NCI-H187 (cell line): ENCODE measurements around the gene FBXW7.
"Not testable (repeated sequence)": the region's sequence is repeated elsewhere in the genome, so short reads cannot be mapped to it uniquely, and the experiment has no call there.

Experiments used
- DNase-seq, 2 experiments: peaks; one replicate each; lab custom pipeline; 2025; lab: John Stamatoyannopoulos, UW

Gene FBXW7

DNA sequence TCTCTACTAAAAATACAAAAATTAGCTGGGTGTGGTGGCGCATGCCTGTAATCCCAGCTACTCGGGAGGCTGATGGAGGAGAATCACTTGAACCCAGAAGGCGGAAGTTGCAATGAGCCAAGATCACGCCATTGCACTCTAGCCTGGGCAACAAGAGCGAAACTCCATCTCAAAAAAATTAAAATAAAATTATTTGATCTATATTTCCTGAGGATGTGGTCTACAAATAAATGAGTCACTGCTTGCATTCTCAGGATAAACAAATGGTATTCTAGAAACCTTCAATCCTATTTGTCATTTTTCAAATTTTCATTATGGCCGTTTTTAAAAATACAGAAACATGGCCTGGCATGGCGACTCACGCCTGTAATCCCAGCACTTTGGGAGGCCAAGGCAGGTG is 8.6 kb upstream of the FBXW7 start:
- DNase-seq: not testable (repeated sequence)

DNA sequence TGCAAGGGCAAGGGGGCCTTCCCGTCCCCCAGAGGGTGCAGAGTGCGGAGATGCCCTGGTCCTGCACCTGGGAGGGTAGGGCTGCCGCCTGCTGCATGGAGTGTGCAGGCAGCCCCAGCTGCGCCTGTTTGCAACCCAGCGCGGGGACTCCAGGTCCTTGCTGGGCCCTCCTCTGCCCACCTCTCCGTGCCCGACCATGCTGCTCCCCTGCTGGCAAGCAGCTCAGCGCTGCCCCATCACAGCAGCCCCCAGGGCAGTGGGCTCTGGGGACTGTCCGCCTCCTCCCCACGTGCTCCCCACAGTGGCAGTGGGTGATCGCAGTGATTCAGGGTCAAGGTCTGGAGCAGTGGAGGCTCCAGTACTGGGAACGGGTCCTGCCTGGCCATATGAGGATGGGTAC is 5.0 kb upstream of the FBXW7 start:
- DNase-seq: no peak

DNA sequence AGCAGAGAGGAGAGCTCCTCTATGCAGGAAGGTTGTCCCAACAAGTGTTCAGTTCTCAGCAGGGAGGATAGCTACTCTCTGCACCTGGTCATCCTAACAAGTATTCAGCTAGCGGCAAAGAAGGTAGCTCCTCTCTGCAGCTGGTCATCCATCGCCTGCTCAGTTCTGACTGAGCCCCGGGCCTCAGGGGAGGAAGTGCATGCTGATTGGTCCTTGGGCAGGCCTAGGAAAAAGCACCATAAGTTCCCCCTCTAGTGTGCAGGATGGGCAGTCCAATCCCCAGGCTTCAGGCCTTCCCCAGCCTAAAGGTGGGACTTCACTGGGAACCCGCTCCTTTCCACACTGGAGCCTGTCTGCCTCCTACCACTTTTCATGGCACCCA is 4.4 kb upstream of the FBXW7 start:
- no peak for DNase-seq

DNA sequence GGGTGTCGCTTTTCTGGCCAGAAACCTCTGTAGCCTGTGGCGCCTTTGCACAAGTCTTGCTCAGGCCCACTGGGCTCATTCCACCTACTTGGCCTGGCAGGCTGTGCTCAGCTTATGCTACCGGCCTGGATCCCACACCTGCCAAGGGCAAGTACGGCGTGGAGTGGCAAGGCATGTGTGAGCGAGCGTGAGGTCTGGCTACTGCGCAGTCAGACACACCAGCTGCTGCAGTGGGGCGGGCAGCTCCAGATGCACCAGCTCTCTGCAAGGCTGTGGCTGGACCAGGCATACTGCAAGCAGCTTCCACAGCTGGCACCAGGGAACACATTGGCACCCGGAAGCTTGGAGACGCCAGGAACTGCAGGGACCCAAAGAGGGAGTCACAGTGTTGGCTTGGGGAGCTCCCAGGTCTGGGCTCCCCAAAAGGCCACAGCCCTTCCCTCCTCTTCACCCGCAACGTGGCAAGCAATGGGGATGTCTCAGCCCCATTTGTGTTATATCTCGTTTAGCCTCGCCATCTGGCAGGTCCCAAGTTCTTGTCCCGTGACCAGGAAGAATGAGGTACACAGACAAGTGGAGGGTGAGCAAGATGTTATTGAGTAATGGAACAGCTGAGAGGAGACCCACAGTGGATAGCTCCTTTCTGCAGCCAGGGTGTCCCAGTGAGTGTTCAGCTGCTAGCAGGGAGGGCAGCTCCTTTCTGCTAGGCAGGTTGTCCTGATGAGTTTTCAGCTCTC is 3.8 kb upstream of the FBXW7 start:
- DNase-seq: no peak

DNA sequence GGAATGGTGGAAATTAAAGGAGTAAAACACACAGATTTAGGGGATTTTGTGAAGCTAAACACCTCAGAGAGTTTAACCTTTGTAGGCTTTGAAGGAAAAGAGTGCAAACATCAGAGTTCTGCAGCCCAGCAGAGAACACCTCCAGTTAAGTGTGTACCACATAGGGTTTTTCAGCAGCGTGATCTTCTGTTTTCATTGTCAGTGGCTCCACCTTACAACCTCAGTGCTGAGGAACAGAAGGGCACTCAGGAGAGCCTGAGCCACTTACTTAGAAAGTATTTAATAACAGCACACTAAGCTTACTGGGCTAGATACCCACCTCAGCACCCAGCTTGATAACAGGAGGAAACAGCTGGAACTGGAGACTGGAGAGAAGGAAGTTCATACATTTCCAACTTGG is 2.0 kb upstream of the FBXW7 start:
- DNase-seq: no peak

DNA sequence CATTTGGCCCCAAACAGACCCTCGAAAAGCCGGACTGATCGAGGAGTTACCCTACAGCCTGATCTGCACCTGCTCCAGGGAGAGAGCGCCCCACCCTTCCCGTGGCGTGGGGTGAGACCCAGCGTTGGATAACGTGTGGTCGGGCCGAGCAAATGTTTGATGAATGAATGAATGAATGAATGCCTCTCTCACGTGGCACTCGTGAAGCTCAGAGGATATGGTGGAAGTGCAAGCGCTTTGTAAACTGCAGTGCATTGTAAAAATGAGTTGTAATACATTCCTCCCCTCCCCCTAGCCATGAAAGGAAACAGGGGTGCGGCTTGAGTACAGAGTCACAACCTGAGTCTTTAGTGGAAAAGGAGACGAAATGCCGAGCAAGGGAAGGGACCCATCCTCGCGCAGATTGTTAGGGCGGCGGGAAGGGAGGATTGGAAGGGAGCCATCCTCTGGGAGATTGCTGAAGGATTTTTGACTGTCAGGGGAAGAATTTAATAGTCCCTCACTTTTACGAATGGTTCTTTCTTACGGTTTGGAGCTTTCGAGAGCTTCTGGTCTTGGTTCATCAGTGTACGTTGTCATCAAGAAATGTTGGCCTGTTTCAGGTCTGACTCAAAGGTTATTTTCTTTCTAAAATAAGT is 772 bp upstream of the FBXW7 start:
- DNase-seq: peak in 1 of 2 experiments; percentile 37

DNA sequence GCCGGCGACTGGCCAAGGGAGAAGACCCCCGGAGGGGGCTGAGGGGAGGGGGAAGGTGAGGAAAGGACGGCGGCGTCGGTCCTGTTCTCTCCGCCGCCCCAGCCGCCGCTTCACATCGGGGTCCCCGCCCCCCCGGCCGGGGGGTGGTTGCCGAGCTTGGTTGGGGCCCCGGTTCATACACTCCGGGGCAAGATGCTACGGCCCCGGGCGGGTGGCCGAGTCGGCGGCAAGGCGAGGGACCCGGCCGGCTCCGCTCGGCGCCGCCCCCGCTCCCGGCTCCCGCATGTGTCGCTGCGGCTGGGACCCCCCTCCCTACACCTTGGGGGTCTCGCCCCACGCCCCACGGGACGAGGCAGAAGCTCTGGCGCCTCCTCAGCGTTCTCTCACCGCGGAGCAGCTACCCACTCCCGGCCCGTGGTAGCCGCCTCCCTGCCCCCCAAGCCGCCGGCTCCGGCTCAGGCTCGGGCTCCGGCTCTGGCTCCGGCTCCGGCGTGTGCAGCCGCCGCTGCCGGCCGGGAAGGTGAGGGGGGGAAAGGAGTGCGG is 461 bp downstream of the FBXW7 start:
- DNase-seq: no peak

DNA sequence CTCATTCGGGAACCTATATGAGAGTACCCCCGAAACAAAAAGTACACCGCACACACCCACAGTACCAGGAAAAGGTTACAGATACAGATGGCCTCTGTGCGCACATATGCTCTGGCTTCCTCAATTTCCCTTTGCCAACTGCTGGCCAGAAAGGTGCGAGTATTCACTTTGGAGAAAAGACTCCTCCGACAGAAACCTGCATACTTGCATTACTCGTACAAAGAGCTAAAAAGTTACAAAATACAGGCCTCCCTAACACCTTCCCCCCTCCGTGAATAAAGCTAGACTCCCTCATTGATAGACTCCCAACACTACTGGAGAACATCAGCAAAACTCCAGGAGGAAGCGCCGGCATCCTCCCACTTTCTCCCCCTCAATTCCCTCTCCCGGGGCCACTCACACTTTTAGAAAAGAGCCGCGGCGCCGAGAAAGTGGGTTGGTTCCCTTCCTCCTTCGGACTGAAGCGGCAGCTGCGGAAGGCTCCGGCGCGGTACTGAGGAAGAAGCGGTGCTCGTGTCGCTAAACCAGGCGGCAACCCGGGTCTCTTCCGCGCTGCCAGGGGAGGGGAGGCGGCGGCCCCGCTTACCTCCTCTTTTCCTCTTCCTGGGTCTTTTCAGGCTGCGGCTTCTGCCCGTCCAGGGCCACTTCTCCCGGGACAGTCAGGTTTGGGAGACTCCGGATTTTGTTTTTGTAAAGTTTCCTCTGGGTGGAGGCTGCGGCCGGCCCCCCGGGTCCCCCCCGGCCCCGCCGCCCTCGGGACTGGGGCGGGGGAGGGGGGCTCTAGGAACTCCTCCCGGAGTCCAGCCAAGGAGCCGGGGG is 1.1 kb downstream of the FBXW7 start:
- DNase-seq: no peak

DNA sequence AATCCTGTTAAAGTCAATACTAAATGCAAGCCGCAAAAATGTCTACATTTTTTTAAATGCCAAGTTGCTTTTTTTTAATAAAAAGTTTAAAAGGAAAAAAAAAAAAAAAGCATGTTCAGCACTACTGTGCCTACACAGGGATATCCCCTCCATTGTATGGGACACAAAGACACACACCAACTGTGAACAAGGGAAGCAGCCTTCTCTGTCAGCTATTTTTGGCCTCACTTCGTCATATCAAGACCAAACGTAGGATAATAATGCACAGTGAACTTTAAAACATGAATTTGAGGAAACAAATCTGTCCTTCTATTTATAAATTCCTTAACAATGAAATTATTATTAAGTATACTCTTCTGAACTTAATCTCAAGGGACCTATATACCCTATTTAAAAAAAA is 4.4 kb downstream of the FBXW7 start:
- no peak for DNase-seq

DNA sequence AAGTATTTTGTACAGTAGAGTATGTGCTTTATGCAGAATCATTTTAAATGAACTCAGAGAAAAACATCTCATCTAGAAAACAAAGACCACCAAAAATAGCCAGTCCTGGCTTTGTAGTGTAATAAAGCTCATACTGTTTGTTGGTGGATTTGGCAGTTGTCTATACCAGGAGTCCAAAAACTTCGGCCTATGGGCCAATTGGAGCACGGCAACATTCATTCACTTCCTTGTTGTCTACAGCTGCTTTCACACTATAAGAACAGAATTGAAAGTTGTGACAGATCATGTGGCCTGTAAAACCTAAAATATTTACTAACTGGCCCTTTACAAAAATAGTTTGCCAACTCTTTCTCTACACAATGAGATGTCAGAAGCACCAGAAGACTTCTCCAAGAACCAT is 5.3 kb downstream of the FBXW7 start:
- DNase-seq: no peak

DNA sequence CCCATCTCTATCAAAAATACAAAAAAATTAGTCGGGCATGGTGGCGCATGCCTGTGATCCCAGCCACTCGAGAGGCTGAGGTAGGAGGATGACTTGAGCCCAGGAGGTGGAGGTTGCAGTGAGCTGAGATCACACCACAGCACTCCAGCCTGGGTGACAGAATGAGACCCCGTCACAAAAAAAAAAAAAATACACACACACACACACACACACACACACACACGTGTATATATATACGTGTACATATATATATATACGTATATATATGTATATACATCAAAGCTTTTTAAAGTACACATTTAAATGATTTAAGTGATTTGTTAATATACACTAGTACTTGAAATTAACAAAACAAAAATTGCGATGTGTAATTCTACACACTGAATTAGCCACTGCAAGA is 6.0 kb downstream of the FBXW7 start:
- no peak for DNase-seq

DNA sequence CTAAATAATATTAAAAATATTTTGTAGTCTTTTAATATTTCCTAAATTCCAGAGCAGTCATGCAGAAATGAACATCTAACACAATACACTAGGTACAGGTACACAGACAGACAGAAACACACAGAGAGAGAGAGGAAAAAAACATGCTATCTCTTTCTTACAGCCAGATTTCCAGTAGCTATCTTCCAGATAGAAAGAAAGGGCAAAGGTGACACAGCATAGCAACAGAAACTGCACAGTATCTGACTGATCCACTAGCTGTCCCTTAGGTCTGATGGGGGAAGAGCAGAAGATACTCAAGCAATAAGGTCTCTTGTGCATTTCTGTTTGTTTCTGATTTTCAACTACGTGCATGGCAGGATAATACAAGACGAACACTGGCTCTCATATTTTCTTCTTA is 7.8 kb downstream of the FBXW7 start:
- DNase-seq: no peak

DNA sequence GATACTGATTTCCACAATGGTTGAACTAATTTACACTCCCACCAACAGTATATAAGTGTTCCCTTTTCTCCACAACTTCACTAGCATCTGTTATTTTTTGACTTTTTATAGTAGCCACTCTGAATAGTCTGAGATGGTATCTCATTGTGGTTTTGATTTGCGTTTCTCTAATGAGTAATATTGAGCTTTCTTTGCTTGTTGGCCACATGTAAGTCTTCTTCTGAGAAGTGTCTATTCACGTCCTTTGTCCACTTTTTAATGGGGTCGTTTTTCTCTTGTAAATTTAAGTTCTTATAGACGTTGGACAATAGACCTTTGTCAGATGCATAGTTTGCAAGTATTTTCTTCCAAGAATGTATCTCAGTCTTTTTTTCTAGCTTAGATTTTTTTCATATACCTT is 10.0 kb downstream of the FBXW7 start:
- DNase-seq: no peak

DNA sequence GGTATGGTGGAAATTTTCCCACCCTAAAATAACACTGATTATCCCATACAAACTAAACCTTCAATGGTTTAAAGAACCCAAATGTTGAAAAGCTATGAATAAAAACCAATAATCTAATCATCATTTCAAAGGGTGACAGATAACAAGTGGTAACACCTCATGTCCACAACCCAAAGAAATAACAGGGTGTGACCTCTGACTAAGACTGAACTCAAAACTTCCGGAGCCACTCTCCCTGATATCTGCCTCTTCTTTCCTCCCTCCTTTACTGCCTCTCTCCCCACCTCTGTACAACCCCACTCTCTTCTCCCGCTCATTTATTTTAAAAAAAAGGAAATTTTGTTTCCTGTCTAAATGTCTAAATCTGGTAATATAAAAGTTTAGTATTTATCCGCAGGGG is 11.5 kb downstream of the FBXW7 start:
- DNase-seq: no peak

DNA sequence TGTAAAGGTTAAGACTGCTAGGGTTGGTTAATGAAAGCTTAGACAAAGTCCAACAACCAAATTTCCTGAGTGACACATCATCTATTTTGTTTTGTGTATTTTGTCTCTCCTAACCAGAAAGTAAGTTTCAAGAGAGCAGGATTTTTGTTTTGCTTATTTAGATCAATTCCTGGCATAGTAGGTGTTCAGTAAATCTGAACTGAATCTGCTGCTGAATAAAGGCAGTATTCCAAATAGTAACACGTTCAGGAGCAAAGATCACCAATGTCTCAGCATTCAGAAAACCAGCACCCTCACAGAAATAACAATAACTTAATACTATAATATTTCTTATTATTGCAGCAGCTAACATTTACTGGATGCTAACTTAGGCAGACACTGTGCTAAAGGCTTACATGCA is 12.2 kb downstream of the FBXW7 start:
- no peak for DNase-seq

DNA sequence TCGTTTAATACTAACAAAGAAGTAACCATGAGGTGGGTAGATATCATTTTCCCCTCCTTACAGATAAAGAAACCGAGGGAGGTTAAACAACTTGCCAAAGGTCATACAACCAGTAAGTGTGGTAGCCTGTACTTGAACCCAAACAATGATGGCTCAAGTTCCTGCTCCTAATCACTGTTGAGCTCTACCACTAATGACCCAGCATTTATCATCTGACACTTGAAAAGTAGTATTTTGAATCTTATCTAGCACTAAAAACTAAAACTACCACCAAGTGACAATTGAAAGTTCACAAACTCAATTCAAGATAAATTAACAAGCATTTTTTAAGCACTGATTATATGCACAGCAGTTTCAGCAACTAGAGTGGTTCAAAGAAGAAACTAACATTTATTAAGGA is 13.1 kb downstream of the FBXW7 start:
- no peak for DNase-seq

DNA sequence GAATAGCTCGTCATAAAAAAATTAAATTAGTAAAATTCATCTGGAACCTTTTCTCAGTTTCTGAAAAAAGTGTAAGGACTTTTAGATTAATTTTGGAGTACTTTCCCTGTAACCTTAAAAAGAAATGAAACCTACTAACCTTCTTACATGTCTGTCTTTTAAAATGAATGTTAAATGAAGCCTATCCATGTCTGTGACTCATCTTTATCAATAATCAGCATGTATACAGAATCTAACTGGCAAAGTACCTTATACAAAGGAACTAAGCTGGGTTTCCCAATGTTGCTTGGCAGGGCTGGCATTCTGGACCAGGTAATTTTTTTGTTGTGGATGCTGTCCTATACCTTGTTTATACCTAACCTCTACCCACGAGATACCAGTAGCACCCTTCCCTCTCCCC is 13.6 kb downstream of the FBXW7 start:
- no peak for DNase-seq

DNA sequence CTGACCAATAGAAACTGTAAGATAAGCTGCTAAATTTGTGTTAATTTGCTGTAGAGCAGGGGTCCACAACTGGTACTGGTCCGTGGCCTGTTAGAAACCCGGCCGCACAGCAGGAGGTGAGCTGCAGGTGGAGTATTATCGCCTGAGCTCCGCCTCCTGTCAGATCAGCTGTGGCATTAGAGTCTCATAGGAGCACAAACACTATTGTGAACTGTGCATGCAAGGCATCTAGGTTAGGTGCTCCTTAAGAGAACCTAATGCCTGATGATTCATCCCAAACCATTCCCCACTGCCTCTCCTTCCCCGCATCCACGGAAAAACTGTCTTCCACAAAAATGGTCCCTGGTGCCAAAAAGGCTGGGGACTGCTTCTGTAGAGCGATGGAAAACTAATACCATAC is 19.7 kb downstream of the FBXW7 start:
- no peak for DNase-seq

DNA sequence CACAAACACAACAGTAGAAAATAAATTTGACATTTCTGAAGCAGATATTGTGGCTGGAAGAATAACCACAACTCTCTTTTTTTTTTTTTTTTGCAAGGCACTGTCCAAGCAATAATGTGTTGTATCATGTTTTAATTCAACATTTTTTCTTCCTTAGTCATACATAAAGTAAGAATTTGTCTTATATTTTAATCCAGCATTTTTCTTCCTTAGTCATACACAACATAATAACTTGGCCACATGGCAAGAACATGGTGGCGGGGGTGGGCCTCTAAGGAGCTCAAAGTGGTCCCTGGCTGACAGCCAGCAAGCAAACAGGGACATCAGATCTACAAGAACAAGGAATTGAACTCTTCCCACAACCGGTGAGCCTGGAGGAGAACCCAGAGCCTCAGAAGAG is 20.2 kb downstream of the FBXW7 start:
- no peak for DNase-seq

DNA sequence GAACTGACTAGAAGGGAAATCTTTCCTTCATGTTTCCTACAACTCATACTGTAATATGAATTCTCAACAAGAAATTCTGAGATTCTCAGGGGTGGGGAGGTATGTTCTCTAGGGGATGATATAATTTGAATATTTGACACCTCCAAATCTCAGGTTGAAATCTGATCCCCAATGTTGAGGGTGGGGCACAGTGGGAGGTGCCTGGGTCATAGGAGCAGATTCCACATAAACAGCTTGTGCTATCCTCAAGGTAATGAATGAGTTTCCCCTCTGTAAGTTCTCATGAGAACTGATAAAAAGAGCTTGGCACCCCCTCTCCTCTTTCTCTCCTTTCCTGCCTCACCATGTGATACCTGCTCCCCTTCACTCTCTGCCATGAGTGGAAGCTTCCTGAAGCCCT is 21.5 kb downstream of the FBXW7 start:
- no peak for DNase-seq

DNA sequence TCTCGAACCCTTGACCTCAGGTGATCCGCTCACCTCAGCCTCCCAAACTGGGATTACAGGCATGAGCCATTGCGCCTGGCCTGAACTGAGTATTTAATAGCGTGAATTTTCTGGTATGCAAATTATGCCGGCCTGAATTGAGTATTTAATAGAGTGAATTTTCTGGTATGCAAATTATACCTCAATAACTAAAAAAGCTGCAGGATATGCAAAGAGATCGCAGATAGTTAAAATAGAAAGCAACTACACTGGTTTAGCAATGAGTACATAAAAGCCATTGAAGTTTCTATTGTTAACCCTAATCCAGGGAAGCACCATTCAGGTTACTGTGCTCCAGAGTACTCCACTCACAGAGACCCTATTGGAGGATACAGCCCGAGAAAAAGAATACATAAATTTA is 22.8 kb downstream of the FBXW7 start:
- no peak for DNase-seq

DNA sequence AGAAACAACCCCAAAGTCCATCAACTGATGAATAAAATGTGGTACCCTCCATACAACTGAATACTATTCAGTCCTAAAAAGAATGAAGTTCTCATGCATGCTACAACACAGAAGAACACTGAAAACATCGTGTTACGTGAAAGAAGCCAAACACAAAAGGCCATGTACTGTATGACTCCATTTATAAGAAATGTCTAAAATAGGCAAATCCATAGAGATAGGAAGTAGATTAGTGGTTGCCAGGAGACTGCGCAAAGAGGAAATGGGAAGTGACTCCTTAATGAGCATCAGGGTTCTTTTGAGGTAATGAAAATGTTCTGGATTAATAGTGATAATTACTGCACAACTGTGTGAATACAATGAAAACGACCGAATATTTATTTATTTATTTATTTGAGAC is 23.4 kb downstream of the FBXW7 start:
- DNase-seq: no peak
